ENCODE measurements around the gene GRIN2C.

GRIN2C gene

DNA sequence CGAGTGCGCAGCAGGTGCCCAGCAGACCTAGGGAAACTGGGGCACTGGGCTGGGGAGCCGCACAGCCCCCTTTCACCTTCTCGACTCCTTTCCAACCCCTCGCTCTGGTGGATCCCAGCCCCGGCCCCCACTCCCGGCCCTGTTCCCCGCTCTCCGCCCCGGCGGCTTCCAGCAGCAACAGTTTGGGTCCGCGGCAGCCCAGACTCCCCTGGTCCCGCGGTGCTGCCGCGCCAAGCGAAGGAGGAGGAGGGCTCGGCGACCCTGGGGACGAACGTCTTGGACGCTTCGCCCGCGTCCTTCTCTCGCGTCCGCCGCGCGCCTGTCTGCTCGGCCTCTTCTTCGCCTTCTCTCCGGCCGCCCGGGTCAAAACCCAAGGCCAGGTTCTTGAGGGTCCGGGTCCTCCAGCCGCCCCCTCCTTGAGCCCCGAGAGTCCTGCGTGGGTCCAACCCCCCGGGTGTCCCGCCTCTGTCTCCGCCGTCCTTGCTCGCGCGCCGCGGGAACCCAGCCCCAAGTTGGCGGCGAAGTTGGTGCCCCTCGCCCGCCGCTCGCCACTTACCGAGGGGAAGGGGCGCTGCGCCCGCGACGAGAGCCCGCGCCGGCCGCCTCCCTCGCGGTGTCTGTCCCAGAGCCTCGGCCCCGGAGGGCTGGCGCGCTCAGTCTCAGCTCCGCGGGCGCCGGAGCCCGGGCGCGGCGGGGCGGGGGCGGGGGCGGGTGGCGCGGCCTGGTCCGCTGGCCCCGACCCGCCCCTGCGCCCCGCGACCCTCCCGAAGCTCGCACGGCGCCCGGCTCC lies 1.4 kb upstream of the GRIN2C start:
- H3K27ac ChIP-seq = no peak overlapping the region
- TF ChIP-seq, protein P1, sequence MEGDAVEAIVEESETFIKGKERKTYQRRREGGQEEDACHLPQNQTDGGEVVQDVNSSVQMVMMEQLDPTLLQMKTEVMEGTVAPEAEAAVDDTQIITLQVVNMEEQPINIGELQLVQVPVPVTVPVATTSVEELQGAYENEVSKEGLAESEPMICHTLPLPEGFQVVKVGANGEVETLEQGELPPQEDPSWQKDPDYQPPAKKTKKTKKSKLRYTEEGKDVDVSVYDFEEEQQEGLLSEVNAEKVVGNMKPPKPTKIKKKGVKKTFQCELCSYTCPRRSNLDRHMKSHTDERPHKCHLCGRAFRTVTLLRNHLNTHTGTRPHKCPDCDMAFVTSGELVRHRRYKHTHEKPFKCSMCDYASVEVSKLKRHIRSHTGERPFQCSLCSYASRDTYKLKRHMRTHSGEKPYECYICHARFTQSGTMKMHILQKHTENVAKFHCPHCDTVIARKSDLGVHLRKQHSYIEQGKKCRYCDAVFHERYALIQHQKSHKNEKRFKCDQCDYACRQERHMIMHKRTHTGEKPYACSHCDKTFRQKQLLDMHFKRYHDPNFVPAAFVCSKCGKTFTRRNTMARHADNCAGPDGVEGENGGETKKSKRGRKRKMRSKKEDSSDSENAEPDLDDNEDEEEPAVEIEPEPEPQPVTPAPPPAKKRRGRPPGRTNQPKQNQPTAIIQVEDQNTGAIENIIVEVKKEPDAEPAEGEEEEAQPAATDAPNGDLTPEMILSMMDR (conservative IDR thresholded peaks at IDR 0.05) = no peak

DNA sequence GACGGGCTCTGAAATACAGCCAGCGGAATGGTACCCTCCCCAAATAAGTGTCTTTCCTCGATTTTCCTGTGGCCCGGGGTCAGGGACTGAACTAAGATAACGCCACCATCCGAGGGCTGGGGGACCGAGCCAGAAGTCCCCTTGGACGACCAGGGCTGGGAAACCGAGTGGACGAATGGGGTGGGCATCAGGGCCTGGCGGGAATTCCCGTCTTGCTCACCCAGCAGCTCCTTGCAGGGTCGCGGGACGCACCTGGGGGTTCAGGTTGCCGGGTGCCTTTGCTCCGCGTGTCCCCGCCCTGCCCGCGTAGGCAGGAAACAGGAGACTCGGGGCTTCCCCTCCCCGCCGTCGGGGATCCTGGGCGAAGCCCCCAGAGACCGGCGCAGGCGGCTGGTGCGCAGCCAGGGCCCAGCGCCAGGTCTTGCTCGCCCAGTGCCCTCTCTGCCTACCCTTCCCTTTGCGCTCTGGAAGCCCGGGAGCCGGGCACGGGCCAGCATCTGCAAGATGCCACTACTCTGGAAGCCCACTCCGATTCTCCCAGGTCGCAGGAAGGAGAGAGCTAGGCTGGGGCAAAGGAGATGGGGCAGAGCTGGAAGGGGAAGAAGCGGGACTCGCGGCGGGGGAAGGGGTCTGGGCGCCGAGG lies 665 bp upstream of the GRIN2C start:
- no peak overlapping the region for H3K27ac ChIP-seq
- TF ChIP-seq, protein P1 (conservative IDR thresholded peaks at IDR 0.05) = no peak

DNA sequence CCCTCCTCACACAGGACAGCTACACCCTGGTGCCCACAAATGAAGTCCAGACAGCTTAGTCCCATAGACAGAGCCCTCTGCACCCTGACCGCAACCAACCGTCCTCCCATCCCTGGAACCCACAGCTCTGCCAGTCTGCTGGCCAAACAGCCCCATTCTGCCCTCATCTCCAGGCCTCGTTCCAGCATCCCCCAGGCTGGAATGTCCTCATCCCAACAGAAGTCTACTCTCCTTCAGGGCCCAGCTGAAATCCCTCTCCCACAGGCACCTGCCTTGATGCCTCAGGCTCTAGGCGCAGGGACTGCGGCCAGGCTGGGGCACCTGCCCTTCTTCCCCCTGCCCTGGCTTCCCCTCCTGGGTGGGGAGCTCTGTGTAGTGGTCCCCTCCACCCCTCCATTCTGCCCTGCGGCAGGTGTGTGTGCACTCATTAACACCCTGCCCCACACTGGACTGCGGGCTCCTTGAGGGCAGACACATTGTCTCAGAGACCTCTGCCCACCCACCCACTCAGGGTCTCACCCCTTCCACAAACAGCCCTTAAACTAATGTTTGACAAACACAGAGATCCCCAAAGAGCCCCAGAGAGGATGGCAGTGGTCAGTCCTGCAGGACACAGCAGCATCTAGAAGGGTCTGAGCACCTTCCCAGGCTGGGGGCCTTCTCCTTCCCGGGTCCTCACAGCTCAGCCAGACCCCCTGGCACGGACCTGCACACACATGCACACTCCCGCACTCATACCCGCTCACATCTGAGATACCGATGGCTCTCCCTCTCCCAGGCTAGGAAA lies 820 bp downstream of the GRIN2C start:
- TF ChIP-seq, protein P1 (conservative IDR thresholded peaks at IDR 0.05) = no peak
- no peak overlapping the region for H3K27ac ChIP-seq

DNA sequence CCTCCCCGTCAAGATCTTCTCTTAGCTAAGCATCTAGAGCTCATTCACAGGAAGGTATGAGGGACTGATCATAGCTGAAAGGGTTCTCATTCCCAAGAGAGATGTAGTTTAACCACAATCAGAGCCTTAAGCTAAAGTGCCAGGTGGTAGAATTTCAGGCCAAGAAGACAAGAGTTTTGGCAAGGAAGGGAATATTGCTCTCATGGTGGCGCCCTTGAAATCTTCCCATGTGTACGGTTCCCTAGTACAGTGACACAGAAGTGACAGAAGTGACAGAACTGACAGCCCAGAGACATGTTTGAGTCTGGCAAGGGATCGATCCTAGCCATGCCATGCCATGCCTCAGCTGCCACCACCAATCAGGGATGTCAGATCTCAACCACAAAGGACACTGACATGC lies 2.5 kb downstream of the GRIN2C start:
- TF ChIP-seq, protein P1 (conservative IDR thresholded peaks at IDR 0.05) = no peak

DNA sequence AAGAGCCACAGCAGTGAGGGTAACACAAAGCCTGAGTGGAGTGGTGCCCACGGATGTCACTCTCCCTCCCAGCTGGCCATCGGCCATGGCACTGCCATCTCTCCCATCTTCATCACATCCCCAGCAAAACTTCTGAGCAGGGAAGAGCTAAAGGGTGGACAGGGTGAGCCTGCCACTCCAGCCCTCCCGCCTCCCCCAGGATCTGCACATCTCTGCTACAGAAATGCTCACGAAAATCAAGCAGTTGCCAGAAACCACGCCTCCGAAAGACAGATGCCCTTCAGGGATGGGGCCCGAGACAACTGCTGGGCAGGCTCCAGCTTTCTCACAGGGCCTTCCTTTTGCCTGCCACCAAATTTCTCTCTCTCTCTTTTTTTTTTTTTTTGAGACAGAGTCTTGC lies 3.6 kb downstream of the GRIN2C start:
- H3K27ac ChIP-seq = no peak overlapping the region
- TF ChIP-seq, protein P1 (conservative IDR thresholded peaks at IDR 0.05) = no peak

More for the DNA sequence above, 2.5 kb downstream of the GRIN2C start:
- H3K27ac ChIP-seq = no peak overlapping the region

DNA sequence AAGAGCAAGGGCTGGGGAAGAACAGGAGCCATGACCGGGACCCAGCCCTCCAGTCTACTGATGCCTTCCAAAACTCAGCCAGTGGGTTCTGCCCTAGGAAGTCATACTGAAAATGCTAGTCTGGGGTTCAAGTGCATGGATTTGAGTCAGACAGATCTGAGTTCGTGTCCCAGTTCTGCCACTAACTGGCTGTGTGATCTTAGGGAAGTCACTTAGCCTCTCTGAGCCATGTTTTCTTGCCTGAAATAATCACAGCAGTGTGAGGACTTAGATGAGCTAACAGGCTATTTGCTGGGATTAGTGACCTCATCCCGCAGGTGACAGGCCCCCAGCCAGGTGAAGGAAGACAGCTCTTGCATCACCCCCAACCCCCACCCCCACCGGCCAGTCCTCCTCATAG lies 4.4 kb downstream of the GRIN2C start:
- TF ChIP-seq, protein P1 (conservative IDR thresholded peaks at IDR 0.05) = no peak
- H3K27ac ChIP-seq = no peak overlapping the region

DNA sequence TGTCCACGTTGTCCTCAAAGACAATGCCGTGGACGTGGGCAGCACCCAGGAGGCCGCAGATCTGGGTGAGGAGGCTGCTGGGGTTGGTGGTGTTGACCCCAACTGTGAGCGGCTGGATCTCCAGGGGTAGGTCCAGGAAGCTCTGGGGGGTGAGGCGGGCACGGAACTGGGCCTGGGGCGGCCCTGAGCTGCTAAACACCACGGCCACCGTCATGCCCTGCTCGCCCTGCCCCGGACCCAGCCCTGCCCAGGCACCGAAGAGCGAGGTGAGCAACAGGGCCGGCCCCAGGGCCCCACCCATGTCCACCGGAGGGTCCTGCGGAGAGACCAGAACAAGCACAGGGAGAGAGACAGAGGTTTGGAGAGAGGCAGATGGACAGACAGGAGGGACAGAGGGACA lies 4.9 kb downstream of the GRIN2C start:
- no peak overlapping the region for H3K27ac ChIP-seq
- TF ChIP-seq, protein P1 (conservative IDR thresholded peaks at IDR 0.05) = no peak
